Left hindlimb (tissue), 1 donor: ENCODE results near the gene TTLL11.

ENCODE experiments used
- DNase-seq: peaks from one replicate; pipeline ENCODE4 v3.0.0-alpha.2; 2018

TTLL11 gene

DNA sequence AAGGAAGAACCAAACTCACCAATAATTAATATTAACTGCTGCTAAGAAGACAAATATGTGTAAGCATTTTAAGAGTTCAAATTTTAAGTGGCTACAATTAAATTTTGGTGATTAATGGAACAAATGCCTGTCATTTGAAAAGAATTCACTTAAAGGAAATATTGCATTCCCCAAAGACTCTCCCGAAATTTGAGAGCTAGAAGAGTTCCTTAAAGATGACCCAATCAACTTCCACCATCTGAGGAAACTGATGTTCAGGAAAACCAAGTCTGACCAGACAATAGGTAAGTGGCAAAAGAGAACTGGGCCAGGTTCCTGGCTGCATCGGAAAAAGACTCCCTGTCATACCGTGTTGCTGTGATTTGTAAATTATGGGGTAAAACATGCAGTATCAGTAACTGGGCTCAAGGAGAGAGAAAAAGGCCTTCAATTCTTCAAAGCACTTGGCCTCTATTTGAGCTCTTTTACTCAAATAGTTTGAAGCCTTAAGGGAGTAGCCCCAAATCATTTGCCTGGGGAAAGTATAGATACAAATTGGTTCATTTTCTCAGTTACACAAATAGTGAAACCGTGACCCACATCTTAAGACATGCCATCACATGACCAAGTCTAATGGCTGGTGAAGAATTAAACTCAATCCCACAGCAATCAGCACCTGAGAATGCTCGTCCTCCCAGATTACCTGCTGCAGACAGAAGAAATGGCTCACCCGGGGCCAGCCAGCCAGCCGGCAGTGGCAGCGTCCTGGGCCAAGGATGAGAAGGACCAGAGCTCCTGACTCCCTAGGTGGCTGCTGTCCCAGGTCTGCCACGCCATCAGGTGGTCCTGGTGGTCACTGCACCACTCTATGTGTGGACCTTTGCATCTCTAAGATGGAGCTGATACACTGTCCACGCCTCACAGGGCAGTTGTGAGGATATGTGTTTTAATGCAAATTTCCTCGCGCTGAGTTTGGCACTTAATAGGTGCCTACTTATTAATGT lies 162.9 kb downstream of the TTLL11 start:
- no peak for DNase-seq

DNA sequence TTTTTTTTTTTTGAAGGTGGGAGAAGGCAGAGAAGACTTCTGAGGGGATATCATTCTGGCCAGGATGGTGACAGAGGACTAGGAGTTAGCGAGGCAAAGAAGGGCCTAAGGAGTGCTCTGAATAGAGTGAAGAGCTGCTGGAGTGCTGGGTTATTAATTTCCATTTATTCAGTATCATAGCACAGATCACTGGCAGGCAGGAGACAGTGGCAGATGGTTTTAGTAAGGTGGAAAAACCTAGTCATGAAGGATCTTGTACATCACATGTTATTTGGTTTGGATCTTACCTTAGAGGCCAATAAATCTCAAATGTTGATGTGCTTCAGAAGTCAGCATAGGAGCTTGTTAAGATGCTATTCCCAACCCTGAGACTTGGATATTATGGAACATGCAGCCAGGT lies 165.5 kb downstream of the TTLL11 start:
- DNase-seq = no peak

GRCh38 chr9:121927081-121927480 lies 166.0 kb downstream of the TTLL11 start:
- no peak for DNase-seq

DNA sequence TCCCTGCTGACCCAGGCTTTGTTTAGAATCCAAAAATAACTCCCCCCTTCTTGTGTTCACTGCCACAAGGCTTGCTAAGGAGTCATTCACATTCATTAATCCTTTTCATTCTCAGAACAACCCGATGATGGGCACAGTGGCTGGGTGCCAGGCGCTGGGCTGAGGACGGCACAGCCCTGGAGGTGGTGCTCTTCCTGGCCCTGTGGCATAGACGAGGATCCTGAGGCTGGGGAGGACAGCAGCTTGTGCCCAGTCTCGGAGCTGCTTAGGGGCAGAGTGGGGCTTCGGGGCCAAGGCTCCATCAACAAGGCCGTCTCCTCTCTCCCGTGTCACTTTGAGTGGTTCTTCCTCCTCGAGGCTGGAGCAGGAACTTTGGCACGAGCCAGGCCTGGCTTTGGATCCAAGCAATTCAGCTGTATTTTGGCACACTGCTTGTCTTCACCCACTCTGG lies 166.7 kb downstream of the TTLL11 start:
- no peak for DNase-seq

DNA sequence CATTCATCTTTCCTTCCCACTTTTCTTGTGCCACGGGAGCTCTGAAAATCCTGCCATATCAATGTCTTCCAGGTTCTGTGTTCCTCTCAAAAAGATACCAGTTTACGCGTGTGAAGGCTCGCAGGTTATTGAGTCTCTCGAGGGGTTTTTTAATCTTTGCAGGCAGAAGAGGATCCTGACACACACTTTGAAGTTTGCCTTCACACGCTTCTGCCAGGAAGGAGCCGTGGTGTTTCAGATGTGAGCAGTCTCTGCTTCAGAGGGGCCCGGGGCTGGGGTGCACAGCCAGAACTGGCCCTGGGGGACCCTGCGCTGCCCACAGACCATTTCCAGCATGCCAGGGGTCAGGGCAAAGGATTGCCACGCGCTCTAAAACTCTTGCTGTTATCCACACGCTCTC lies 167.2 kb downstream of the TTLL11 start:
- no peak for DNase-seq

- no peak for DNase-seq
Measured at GRCh38 chr9:121924700-121925099, 168.4 kb downstream of the TTLL11 start.

- DNase-seq = no peak
Measured at GRCh38 chr9:121921444-121921843, 171.7 kb downstream of the TTLL11 start.

GRCh38 chr9:121917375-121918335 lies 175.5 kb downstream of the TTLL11 start:
- DNase-seq = no peak

GRCh38 chr9:121915304-121915625 lies 177.8 kb downstream of the TTLL11 start:
- DNase-seq = no peak

GRCh38 chr9:121914604-121915303 lies 178.4 kb downstream of the TTLL11 start:
- no peak for DNase-seq

- DNase-seq = no peak
Measured at GRCh38 chr9:121914017-121914595, 179.0 kb downstream of the TTLL11 start.

DNA sequence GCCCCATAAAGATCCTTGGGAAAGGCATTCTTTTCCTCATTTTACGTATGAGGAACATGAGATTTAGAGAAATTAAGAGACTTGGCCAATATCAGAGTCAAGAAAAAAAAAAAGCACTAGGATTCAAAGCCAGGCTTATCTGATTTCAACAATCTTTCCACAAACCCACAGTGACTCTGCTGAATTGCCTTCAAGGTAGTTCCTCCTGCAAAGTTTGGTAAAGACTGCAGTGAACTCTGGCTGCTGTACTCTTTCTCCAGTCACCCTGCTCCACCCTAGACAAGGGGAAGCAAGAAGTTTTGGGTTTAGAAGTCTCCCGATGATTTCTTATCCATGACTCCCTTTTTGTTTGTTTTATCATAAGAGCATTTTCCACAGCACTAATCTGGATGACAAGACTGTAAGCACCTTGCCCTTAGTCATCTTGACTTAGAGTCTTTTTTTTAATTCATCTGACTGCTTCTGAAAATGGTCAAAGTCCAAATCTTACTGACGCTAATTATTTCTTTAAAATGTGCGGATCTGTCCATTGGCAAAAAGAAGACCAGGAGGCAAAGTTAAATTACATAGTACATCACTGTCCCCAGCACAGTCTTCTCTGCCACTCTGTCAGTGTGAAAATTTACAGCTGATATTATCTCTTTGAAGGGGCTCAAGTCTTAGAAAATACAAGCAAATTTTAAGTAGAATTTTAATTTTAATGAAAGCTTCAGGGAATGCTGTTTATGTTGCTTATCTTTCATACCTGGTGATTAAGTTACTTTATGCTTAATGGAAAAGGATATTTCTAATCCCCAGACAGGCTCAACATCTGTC lies 180.1 kb downstream of the TTLL11 start:
- no peak for DNase-seq

DNA sequence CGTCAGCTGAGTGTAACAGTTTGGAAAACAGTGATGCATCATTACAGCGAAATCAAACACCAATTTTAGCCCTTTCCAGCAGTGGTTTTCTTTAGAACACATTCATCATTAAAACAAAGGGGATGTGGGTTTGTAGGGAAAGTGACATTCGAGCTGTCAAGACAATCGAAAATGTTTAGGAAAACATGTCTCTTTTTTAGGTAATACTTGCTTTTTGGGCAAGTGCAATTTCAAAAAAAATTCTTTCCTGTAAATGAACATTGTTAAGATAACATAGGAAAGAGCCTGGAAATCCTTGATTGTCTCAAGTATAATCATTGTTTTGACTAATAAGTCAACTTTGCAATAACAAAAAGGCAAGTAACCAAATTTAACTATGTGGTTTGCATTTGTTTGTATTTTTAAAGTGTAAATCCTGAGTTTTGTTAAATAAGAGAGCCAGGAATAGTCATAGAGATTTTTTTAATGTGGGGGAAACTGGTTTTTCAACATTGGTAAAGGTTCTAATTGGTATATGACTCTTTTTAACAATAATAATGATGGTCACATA lies 182.5 kb downstream of the TTLL11 start:
- no peak for DNase-seq

DNA sequence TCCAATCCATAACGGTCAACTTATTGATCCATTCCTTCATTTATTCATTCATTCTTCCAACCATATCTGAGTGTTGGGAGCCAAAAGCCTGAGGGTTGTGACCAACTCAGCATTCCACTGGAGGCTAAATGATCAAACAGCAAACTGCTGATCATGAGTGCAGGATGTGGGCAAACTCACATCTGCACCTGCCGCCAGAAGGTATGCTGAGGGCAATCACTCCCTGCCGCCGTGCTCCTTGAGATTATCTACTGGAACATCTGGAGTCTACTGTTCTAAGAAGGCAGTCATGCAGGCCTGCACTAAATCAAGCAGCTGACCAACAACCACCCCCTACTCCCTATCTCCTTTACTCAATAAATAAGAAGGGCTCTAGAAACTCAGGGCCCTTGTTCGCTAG lies 184.0 kb downstream of the TTLL11 start:
- DNase-seq = no peak

DNA sequence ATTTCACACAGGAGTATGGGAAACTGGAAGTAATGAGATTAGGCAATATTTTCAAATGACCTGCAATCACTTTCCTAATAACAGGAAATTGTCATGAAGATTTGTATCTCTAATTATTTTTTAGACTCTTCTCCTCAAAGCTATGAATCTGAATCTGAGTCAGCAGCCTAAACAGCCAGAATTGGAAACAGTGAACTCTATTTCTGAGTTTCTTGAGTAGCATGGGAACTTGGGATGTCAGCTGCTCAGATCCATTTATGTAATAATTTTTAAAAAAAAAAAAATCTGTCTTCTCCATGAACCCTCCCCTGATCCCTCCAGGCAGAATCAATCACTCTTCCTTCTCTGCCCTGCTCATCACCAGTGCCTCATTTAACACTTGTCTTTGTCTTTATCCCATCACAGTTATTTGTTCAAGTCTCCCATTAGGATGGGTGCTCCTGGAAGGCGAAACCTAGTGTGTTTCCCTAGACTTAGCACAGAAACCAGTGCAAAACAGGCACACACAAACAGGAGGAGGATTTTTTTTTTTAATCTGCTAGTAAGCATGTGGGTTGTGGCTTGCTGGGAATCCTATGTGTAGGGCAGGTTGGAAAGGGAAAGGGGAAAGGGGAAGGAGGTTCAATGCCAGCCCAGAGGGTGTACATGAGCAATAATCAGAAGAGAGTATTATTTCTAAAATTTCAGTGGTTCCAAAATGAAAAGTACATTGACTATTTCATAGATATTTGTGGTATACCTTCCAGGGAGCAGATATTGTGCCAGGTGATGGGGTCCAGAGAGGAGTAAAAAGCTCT lies 186.8 kb downstream of the TTLL11 start:
- DNase-seq = no peak

DNA sequence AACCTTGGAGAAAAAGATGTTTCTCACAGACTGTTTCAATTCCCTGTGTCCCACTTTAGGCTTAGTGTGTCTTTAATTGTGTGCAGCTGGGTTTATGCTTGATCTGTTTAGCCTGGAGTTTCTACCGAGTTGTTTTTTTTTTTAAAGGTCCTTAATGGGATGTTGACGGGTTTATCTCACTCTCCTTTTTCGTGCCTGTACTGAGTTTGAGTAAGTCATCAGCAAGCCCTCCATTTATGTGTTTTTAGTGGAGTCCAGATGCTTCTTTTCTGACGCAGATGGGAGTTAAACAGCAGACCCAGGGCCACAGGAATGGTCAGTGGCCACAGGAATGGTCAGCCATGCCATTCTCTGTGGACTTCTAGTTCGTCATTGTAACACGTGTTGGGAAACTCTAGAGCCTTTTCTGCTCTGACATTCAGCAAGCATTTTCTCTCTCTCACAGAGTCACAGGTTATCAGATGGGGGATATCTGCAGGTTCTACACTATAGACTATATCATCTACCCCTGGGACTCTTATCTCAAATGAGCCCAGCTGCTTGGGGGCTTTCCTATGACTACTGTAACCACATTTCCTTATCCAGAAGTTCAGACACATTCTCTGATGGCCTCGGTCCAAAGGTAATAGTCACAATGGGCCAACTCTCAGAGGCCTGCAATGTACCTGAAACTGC lies 190.5 kb downstream of the TTLL11 start:
- no peak for DNase-seq

- no peak for DNase-seq
Measured at GRCh38 chr9:121901616-121902015, 191.5 kb downstream of the TTLL11 start.

GRCh38 chr9:121900163-121900562 lies 192.9 kb downstream of the TTLL11 start:
- no peak for DNase-seq

- no peak for DNase-seq
Measured at GRCh38 chr9:121898856-121899255, 194.3 kb downstream of the TTLL11 start.

- no peak for DNase-seq
Measured at GRCh38 chr9:121897140-121897539, 196.0 kb downstream of the TTLL11 start.
